ENCODE data around the gene STK10.

DNA sequence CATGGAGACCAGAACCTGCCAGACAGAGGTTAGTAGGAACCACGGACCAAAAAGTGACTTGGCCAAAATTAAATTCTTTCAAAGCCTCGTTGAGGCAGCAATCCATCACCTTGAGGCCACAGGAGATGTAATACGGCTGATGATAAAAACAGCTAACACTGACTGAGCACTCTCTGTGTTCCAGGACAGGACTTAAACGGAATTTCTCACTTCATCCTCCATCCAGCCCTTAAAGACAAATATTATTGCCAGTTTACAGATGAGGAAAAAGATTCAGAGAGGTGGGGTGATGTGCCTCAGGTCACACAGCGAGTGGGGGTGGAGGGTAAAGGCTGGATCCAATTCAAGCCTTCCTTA is 25.1 kb downstream of the STK10 start:
- TF ChIP-seq CTCF (IDR thresholded peaks at IDR 0.05) (no peak), POLR2A (IDR thresholded peaks at IDR 0.05) (no peak)

All from body of pancreas (tissue), 4 donors.